H9 (cell line): ENCODE results near the gene SLC16A3. TPM values are rescaled to one million over a fixed set of nuclear protein-coding genes. Genes with fewer than 3 reads are reported as not detected.

Experiments
- DNase-seq: peaks from one replicate; pipeline ENCODE4 v3.0.0-alpha.2; 2017
- H2AFZ ChIP-seq: one replicate; pipeline ENCODE4 v1.6.1; 2013; ENCODE audit warnings: mild to moderate bottlenecking, low read length, control low read depth, moderate library complexity
- H2AK5ac ChIP-seq: 2 replicates; pipeline ENCODE4 v1.6.1; 2013; ENCODE audit warnings: low read length, control low read depth, mixed read lengths; ENCODE audit not compliant: insufficient read length
- H2BK120ac ChIP-seq: one replicate; pipeline ENCODE4 v1.6.1; 2013; ENCODE audit warnings: low read depth, mild to moderate bottlenecking, low read length, control low read depth, inconsistent platforms; ENCODE audit not compliant: poor library complexity, severe bottlenecking
- H2BK12ac ChIP-seq: 2 replicates; pipeline ENCODE4 v1.6.1; 2013; ENCODE audit warnings: low read length, control low read depth, mixed read lengths, low read depth; ENCODE audit not compliant: insufficient read length
- H2BK15ac ChIP-seq: 2 replicates; pipeline ENCODE4 v1.6.1; 2013; ENCODE audit warnings: low read depth, low read length, control low read depth
- H2BK20ac ChIP-seq: one replicate; pipeline ENCODE4 v1.6.1; 2013; ENCODE audit warnings: low read depth, mild to moderate bottlenecking, low read length, control low read depth, inconsistent platforms; ENCODE audit not compliant: poor library complexity, severe bottlenecking
- H2BK5ac ChIP-seq: 2 replicates; pipeline ENCODE4 v1.6.1; 2013; ENCODE audit warnings: low read length, control low read depth, mixed read lengths; ENCODE audit not compliant: insufficient read length
- H3K14ac ChIP-seq: 2 replicates; pipeline ENCODE4 v1.6.1; 2013; ENCODE audit warnings: low read length, control low read depth; ENCODE audit not compliant: insufficient read depth
- H3K18ac ChIP-seq: 2 replicates; pipeline ENCODE4 v1.6.1; 2013; ENCODE audit warnings: low read depth, mild to moderate bottlenecking, mixed read lengths, low read length, control low read depth; ENCODE audit not compliant: insufficient read length
- H3K23ac ChIP-seq: 2 replicates; pipeline ENCODE4 v1.6.1; 2013; ENCODE audit warnings: low read length, control low read depth, mixed read lengths, low read depth; ENCODE audit not compliant: insufficient read length
- H3K23me2 ChIP-seq: 2 replicates; pipeline ENCODE4 v1.6.1; 2013; ENCODE audit warnings: low read depth, mild to moderate bottlenecking, mixed read lengths, low read length, control low read depth; ENCODE audit not compliant: insufficient read length, poor library complexity, severe bottlenecking
- H3K27ac ChIP-seq: 2 replicates; pipeline ENCODE4 v1.5.1; 2013; ENCODE audit warnings: low read length, control low read depth, mixed read lengths, low read depth; ENCODE audit not compliant: insufficient read length
- H3K27me3 ChIP-seq: 2 replicates; pipeline ENCODE4 v1.6.1; 2013; ENCODE audit warnings: low read length, control low read depth, inconsistent platforms; ENCODE audit not compliant: insufficient read depth
- H3K4ac ChIP-seq: 2 replicates; pipeline ENCODE4 v1.6.1; 2013; ENCODE audit warnings: low read depth, mild to moderate bottlenecking, control low read depth, inconsistent platforms, low read length, moderate library complexity
- H3K4me1 ChIP-seq: 2 replicates; pipeline ENCODE4 v1.6.1; 2013; ENCODE audit warnings: low read length, control low read depth, inconsistent platforms; ENCODE audit not compliant: insufficient read depth
- H3K4me2 ChIP-seq: 2 replicates; pipeline ENCODE4 v1.6.1; 2013; ENCODE audit warnings: low read length, control low read depth, mixed read lengths; ENCODE audit not compliant: insufficient read length, insufficient read depth
- H3K56ac ChIP-seq: 2 replicates; pipeline ENCODE4 v1.6.1; 2013; ENCODE audit warnings: low read depth, mild to moderate bottlenecking, mixed read lengths, low read length, control low read depth; ENCODE audit not compliant: insufficient read length
- H3K79me1 ChIP-seq: 2 replicates; pipeline ENCODE4 v1.6.1; 2013; ENCODE audit warnings: low read depth, mild to moderate bottlenecking, moderate library complexity, low read length, control low read depth, inconsistent platforms; ENCODE audit not compliant: insufficient read depth, poor library complexity, severe bottlenecking
- H3K79me2 ChIP-seq: 2 replicates; pipeline ENCODE4 v1.6.1; 2013; ENCODE audit warnings: low read length, control low read depth, inconsistent platforms; ENCODE audit not compliant: insufficient read depth
- H3K9ac ChIP-seq: 2 replicates; pipeline ENCODE4 v1.6.1; 2013; ENCODE audit warnings: low read length, control low read depth, mixed read lengths; ENCODE audit not compliant: insufficient read length; ENCODE audit errors: extremely low read depth
- H3K9me3 ChIP-seq: one replicate; pipeline ENCODE4 v1.6.1; 2013; ENCODE audit warnings: low read depth, low read length, inconsistent platforms; ENCODE audit not compliant: control insufficient read depth
- H3T11ph ChIP-seq: one replicate; pipeline ENCODE4 v1.6.1; 2013; ENCODE audit warnings: mild to moderate bottlenecking, low read length, control low read depth, inconsistent platforms
- H4K20me1 ChIP-seq: one replicate; pipeline ENCODE4 v1.6.1; 2013; ENCODE audit not compliant: control insufficient read depth, insufficient read length, insufficient read depth
- H4K5ac ChIP-seq: 2 replicates; pipeline ENCODE4 v1.6.1; 2013; ENCODE audit warnings: low read depth, mild to moderate bottlenecking, mixed read lengths, low read length, control low read depth; ENCODE audit not compliant: insufficient read length
- H4K8ac ChIP-seq: replicated peaks from 2 replicates; pipeline ENCODE4 v1.6.1; 2013; ENCODE audit warnings: low read length, control low read depth, mixed read lengths, low read depth; ENCODE audit not compliant: insufficient read length
- H4K91ac ChIP-seq: 2 replicates; pipeline ENCODE4 v1.6.1; 2013; ENCODE audit warnings: low read depth, mild to moderate bottlenecking, moderate library complexity, mixed read lengths, low read length, control low read depth; ENCODE audit not compliant: insufficient read length
- H3K27ac Mint-ChIP-seq, 3 experiments: 2 replicates in 2 of 3; 3 replicates in 1 of 3; pipeline ENCODE4 v1.8.0; 2020 to 2021; ENCODE audit warnings: mixed read lengths in 3 of 3, mild to moderate bottlenecking in 1 of 3, moderate library complexity in 1 of 3
- H3K27me3 Mint-ChIP-seq: 2 replicates; pipeline ENCODE4 v1.8.0; 2021; ENCODE audit warnings: low read depth, mild to moderate bottlenecking, moderate library complexity, mixed read lengths
- H3K36me3 Mint-ChIP-seq, 3 experiments: 2 replicates in 2 of 3; 3 replicates in 1 of 3; pipeline ENCODE4 v1.8.0; 2020 to 2021; ENCODE audit warnings: low read depth in 3 of 3, mixed read lengths in 3 of 3; ENCODE audit not compliant: insufficient read depth in 1 of 3
- H3K4me1 Mint-ChIP-seq, 2 experiments: 2 replicates each; pipeline ENCODE4 v1.8.0; 2020; ENCODE audit warnings: mixed read lengths in 2 of 2
- H3K4me3 Mint-ChIP-seq, 2 experiments: 2 replicates in 1 of 2; 3 replicates in 1 of 2; pipeline ENCODE4 v1.8.0; 2020 to 2021; ENCODE audit warnings: mild to moderate bottlenecking in 2 of 2, mixed read lengths in 2 of 2, moderate library complexity in 1 of 2
- H3K9me3 Mint-ChIP-seq, 2 experiments: 2 replicates in 1 of 2; 3 replicates in 1 of 2; pipeline ENCODE4 v1.8.0; 2020; ENCODE audit warnings: mild to moderate bottlenecking in 2 of 2, mixed read lengths in 2 of 2, moderate library complexity in 1 of 2
- CTCF ChIP-seq: fragments of 200-600 bp; sonication (generic); conservative IDR thresholded peaks from 3 replicates; pipeline ENCODE4 v1.8.0; 2021; ENCODE audit warnings: antibody characterized with exemption, mild to moderate bottlenecking
- WGBS: extraction: QIAGEN DNeasy Blood & Tissue Kit; methylation state at CpG from one replicate; pipeline ENCODE4 v1.1.7; 2013; ENCODE audit warnings: missing lambda C conversion rate, low lambda C conversion rate, mixed read lengths; ENCODE audit not compliant: insufficient read length; ENCODE audit errors: extremely low coverage; 5-methylcytosine and 5-hydroxymethylcytosine counted together
- total RNA-seq: library from RNA; stranded (reverse); gene quantifications from 2 replicates; pipeline ENCODE4 v1.2.1, GENCODE V29; 2021

SLC16A3 gene
- total RNA-seq, 1 experiment from 2014 or later, result 28.4 TPM

- no CpG with 5 or more reads among the region's 5 CpGs for WGBS
- H3K4me3 Mint-ChIP-seq, result peak overlapping the region in 1 of 2 experiments; percentile 22; a peak in 1 of 5 replicates
Measured at GRCh38 chr17:82276938-82277337, 48.1 kb downstream of the SLC16A3 start.

More at GRCh38 chr17:82276938-82277337, 48.1 kb downstream of the SLC16A3 start:
- Mint-ChIP-seq H3K9me3 (peaks cover 0 to 5% of the 10 kb centered on the region in 2 experiments; a peak in 3 of 5 replicates), H3K36me3 (peaks cover 5 to 7% (median 7%) of the 10 kb centered on the region in 3 experiments; a peak in 6 of 7 replicates), H3K27ac (no peak overlapping the region; a peak in 1 of 7 replicates), H3K4me1 (peaks cover 24 to 42% of the 10 kb centered on the region in 2 experiments), H3K27me3 (peaks cover 25% of the 10 kb centered on the region)
- Histone ChIP-seq H3K56ac (no peak overlapping the region), H4K8ac (no peak overlapping the region), H3K23me2 (no peaks in the 10 kb centered on the region), H4K5ac (no peak overlapping the region), H2BK5ac (no peak overlapping the region), H3K18ac (no peak overlapping the region), H2BK12ac (no peak overlapping the region), H3K4me2 (no peak overlapping the region), H3K4ac (no peak overlapping the region), H3K79me2 (peaks cover 7% of the 10 kb centered on the region; the same call in 1 of the 2 replicates), H3K27me3 (no peaks in the 10 kb centered on the region), H2AFZ (no peak overlapping the region), H3K9ac (no peak overlapping the region), H2BK120ac (no peak overlapping the region), H3K9me3 (no peaks in the 10 kb centered on the region), H2BK20ac (no peak overlapping the region), H3K14ac (no peak overlapping the region), H3K23ac (no peak overlapping the region), H3K4me1 (peaks cover 3% of the 10 kb centered on the region; the same call in 1 of the 2 replicates), H4K91ac (no peak overlapping the region), H3K27ac (no peak overlapping the region), H3K79me1 (no peaks in the 10 kb centered on the region), H2BK15ac (no peak overlapping the region), H4K20me1 (peaks cover 4% of the 10 kb centered on the region), H3T11ph (no peak overlapping the region), H2AK5ac (no peak overlapping the region)
- no peak for DNase-seq
- no peak for TF ChIP-seq CTCF
